Measurements from ENCODE around the gene IMMP2L.

DNA sequence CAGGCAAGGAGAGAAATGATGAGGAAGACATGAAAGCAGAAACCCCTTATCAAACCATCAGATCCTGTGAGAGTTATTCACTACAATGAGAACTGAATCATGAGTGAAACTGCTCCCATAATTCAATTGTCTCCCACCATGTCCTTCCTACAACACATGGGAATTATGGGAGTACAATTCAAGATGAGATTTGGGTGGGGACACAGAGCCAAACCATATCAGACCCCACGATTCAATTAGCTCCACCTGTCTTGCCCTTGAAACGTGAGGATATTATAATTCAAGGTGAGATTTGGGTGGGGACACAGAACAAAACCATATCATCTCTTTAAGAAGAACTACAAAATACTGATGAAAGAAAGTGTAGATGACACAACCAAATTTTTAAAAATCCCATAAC lies 128.9 kb downstream of the IMMP2L start:
- no peak for TF ChIP-seq POLR2A (IDR thresholded peaks at IDR 0.05)
- TF ChIP-seq, protein P1, sequence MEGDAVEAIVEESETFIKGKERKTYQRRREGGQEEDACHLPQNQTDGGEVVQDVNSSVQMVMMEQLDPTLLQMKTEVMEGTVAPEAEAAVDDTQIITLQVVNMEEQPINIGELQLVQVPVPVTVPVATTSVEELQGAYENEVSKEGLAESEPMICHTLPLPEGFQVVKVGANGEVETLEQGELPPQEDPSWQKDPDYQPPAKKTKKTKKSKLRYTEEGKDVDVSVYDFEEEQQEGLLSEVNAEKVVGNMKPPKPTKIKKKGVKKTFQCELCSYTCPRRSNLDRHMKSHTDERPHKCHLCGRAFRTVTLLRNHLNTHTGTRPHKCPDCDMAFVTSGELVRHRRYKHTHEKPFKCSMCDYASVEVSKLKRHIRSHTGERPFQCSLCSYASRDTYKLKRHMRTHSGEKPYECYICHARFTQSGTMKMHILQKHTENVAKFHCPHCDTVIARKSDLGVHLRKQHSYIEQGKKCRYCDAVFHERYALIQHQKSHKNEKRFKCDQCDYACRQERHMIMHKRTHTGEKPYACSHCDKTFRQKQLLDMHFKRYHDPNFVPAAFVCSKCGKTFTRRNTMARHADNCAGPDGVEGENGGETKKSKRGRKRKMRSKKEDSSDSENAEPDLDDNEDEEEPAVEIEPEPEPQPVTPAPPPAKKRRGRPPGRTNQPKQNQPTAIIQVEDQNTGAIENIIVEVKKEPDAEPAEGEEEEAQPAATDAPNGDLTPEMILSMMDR (IDR thresholded peaks at IDR 0.05) = no peak

Measured in body of pancreas (tissue), 4 donors.